AG04449 (cell line): ENCODE measurements around the gene PNLIPRP2.

ENCODE experiments used
- CTCF ChIA-PET: fragments of 350-600 bp; formaldehyde crosslinking; extraction: SDS; loops from one replicate; lab custom pipeline; 2021; ENCODE audit warnings: antibody characterized with exemption; lab: Yijun Ruan, JAX
- POLR2A ChIA-PET: fragments of 400-600, 350-600 bp; formaldehyde crosslinking; extraction: SDS; loops from one replicate; lab custom pipeline; 2020; ENCODE audit warnings: antibody characterized with exemption, inconsistent platforms; lab: Yijun Ruan, JAX
- DNase-seq: peaks from one replicate; pipeline ENCODE4 v3.0.0-alpha.2; 2010; ENCODE audit warnings: low read depth, low spot score
- H3K4me3 ChIP-seq: 2 replicates; pipeline ENCODE4 v1.5.1; 2011; ENCODE audit warnings: low read depth, mild to moderate bottlenecking, control low read depth, low read length
- CTCF ChIP-seq: IDR thresholded peaks from one replicate; pipeline ENCODE4 v1.5.1; 2011; ENCODE audit warnings: mild to moderate bottlenecking, moderate library complexity, low read length, control low read depth, inconsistent platforms; ENCODE audit not compliant: insufficient read depth; ENCODE audit errors: missing control alignments

The PNLIPRP2 gene

GRCh38 chr10:116630020-116630419, 9.3 kb downstream of the PNLIPRP2 start:
- DNase-seq = no peak
- ChIA-PET CTCF (interaction anchor here (1.1 to 1.4 kb wide), 2 partner anchors 158 to 167 kb away, joined by 4 read pairs; no protein-coding TSS in a partner anchor), POLR2A (no interaction called here)
- no peak for TF ChIP-seq CTCF
- no peak overlapping the region for H3K4me3 ChIP-seq

DNA sequence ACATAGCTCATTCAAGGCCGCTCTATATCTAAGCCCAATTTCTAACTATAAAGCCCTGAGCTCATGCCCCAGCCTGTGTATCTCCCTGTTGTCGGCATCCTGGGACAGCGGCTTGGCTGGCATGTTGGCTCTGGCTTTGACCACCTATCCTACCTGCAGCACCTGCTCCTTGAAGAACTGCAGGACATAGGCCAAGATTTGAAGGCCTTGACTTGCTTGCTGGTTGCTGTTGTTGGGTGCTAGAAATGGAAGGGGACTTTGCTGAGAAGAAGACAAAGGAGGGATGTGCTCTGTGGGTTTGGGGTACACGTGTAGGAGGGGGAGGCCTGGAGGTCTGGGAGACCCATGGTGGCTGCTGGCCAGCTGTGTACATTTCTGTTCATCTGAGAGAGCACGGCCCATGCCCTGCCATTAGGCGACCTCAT, 11.1 kb downstream of the PNLIPRP2 start:
- POLR2A ChIA-PET = no interaction called here
- TF ChIP-seq CTCF = no peak
- no peak overlapping the region for H3K4me3 ChIP-seq
- CTCF ChIA-PET = no interaction called here
- no peak for DNase-seq

- H3K4me3 ChIP-seq = no peak overlapping the region
- POLR2A ChIA-PET = no interaction called here
- TF ChIP-seq CTCF = no peak
- DNase-seq = no peak
- CTCF ChIA-PET = no interaction called here
Observed at GRCh38 chr10:116632596-116633215, 12.0 kb downstream of the PNLIPRP2 start.

GRCh38 chr10:116633216-116633600, 12.5 kb downstream of the PNLIPRP2 start:
- ChIA-PET CTCF (no interaction called here), POLR2A (no interaction called here)
- TF ChIP-seq CTCF = no peak
- no peak overlapping the region for H3K4me3 ChIP-seq
- DNase-seq = no peak

DNA sequence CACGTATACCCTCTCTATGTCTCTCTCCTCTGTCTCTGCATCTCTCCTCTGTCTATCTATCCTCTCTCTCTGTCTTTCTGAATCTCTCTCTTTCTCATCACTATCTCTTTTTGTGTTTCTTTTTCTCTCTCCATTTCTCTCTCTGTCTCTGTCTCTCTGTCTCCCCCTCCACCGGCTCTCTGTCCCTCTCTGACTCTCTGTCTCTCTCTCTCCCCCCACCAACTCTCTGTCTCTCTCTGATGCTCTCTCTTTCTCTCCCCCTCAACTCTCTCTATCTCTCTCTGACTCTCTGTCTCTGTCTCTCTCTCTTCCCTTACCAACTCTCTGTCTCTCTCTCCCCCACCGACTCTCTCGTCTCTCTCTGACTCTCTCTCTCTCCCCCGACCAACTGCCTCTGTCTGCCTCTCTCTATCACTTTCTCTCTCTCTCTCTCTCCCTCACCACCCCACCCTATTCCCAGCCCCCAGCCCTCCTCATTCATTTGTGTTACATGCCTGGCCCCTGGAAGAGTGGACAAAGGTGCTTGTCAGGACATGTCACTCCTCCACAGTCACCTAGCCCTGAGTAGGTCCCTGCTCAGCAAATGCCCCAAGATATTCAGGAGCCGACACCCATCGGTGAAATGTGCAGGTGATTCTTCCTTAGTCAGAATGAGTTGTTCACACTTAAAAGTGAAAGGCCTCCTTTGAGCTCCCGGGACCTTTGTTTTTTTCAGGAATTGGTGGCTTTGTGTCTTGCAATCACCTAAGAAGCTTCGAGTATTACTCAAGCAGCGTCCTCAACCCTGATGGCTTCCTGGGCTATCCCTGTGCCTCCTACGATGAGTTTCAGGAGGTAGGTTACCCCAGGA, 13.6 kb downstream of the PNLIPRP2 start:
- TF ChIP-seq CTCF = no peak
- no peak overlapping the region for H3K4me3 ChIP-seq
- POLR2A ChIA-PET = no interaction called here
- CTCF ChIA-PET = no interaction called here
- DNase-seq = no peak

DNA sequence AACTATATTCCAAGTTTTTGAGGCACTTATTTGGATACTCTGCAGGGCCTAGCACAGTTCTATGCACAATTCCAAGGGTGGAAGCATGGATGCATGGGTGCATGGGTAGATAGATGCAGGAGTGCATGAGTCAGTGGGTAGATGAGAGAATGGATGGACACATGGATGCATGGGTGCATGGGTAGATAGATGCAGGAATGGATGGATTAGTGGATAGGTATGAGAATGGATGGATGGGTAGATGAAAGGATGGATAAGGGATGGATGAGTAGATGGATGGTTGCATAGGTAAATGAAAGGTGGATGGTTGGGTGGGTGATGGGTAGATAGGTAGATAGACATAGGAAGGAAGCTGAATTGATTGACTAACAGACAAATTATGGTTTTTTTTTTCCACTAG, 15.6 kb downstream of the PNLIPRP2 start:
- H3K4me3 ChIP-seq = no peak overlapping the region
- no peak for DNase-seq
- ChIA-PET POLR2A (no interaction called here), CTCF (no interaction called here)
- no peak for TF ChIP-seq CTCF
